ENCODE results near the gene ADAM10.

DNA sequence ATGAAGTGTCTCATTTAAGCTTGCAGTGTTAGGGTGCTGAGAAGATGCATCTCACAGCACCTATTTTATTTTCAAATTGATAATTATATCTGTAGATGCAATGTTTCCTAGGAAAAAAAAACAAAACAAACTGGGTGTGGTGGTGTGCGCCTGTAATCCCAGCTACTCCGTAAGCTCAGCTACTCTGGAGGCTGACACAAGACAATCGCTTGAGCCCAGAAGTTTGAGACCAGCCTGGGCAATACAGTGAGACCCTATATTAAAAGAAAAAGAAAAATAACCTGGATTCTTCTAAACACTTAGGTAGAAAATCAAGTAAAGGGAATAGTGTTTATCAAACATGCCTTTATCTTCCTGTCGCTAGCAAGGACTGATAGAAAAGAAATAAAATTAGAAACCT, 23.5 kb upstream of the ADAM10 start:
- TF ChIP-seq CTCF (IDR thresholded peaks at IDR 0.05) (no peak), POLR2A (IDR thresholded peaks at IDR 0.05) (no peak)
